ENCODE measurements around the gene STT3A. TPM values are rescaled to one million over a fixed set of nuclear protein-coding genes. Genes with fewer than 3 reads are reported as not detected.

Gene STT3A
- total and polyA plus RNA-seq, 2 experiments from 2014 or later, result 65.5 to 130 TPM

DNA sequence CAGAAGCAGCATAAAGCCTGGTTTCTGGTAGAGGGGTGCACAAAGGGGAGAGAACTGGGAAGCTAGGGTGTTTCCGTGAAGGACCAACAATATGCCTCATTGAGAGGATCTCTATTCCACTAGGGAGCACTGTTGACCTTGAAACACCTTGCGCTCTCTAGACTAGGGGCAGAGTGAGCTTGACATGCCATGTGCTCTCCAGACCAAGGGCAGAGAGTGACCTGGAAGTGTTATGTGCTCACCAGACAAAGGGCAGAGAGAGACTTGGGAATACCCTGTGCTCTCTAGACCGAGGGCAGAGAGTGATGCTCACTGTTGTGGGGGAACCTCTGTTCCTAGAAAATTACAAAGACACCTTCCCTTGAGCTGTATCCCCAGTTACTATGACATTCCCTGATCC is 38.6 kb upstream of the STT3A start:
- H3K4me3 ChIP-seq, result no peak overlapping the region
- H3K27me3 ChIP-seq, result no peaks in the 10 kb centered on the region
- H3K36me3 ChIP-seq, result no peaks in the 10 kb centered on the region
- no peak overlapping the region for H3K27ac ChIP-seq
- H3K9me3 ChIP-seq (ENCODE audit: low read depth), result no peaks in the 10 kb centered on the region
- no peaks in the 10 kb centered on the region for H3K4me1 ChIP-seq (ENCODE audit: low read depth)
- TF ChIP-seq CTCF (IDR thresholded peaks at IDR 0.05; ENCODE audit: low read depth, low read length), result no peak
- DNase-seq (ENCODE audit: low read depth in 1 of 2, low spot score in 1 of 2), result no peak

GRCh38 chr11:125559888-125560287 is 32.8 kb upstream of the STT3A start:
- Histone ChIP-seq H3K9me3 (ENCODE audit: low read depth) (no peaks in the 10 kb centered on the region), H3K27ac (no peak overlapping the region), H3K4me3 (no peak overlapping the region), H3K36me3 (no peaks in the 10 kb centered on the region), H3K4me1 (ENCODE audit: low read depth) (no peaks in the 10 kb centered on the region), H3K27me3 (no peaks in the 10 kb centered on the region)
- no peak for TF ChIP-seq CTCF (IDR thresholded peaks at IDR 0.05; ENCODE audit: low read depth, low read length)
- DNase-seq (ENCODE audit: low read depth in 1 of 2, low spot score in 1 of 2), result peak in 1 of 2 donors; percentile 7

DNA sequence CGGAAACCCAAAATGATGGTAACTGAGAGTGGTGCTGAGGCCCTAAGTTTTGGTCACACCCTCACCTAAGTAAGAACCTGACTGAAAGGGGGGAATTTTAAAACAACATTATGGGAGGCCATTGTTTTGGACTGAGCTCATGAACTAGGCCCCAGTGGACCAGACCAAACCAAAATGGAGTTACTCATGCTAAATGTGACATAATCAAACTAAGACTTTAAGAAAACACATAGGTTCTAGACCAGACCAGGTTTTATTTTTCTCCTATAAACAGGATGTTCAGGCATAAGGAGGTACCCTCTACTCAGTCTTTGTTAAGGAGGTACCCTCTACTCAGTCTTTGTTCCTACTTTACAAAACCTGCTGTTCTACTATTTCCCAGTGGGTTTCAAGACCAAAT is 30.7 kb upstream of the STT3A start:
- no peak overlapping the region for H3K4me3 ChIP-seq
- H3K4me1 ChIP-seq (ENCODE audit: low read depth), result no peaks in the 10 kb centered on the region
- H3K27ac ChIP-seq, result no peak overlapping the region
- H3K36me3 ChIP-seq, result no peaks in the 10 kb centered on the region
- no peak for DNase-seq (ENCODE audit: low read depth in 1 of 2, low spot score in 1 of 2)
- no peaks in the 10 kb centered on the region for H3K9me3 ChIP-seq (ENCODE audit: low read depth)
- no peaks in the 10 kb centered on the region for H3K27me3 ChIP-seq
- no peak for TF ChIP-seq CTCF (IDR thresholded peaks at IDR 0.05; ENCODE audit: low read depth, low read length)

DNA sequence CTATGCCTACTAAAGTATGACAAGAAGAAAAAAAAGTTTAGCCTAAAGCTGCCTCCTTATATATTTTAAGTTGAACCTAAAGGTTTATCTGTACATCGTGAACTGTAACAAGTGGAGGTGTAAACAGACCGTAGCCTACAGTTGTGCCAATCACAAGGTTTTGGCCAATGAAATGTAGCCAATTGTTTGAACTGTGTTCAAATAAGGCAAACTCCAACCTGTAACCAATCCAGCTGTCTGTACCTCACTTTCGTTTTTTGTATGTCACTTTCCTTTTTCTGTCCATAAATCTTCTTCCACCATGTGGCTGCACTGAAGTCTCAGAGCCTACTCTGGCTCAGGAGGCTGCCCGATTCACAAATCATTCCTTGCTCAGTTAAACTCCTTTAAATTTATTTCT is 30.2 kb upstream of the STT3A start:
- DNase-seq (ENCODE audit: low read depth in 1 of 2, low spot score in 1 of 2), result no peak
- Histone ChIP-seq H3K9me3 (ENCODE audit: low read depth) (no peaks in the 10 kb centered on the region), H3K36me3 (no peaks in the 10 kb centered on the region), H3K4me3 (no peak overlapping the region), H3K27me3 (no peaks in the 10 kb centered on the region), H3K4me1 (ENCODE audit: low read depth) (no peaks in the 10 kb centered on the region), H3K27ac (no peak overlapping the region)
- no peak for TF ChIP-seq CTCF (IDR thresholded peaks at IDR 0.05; ENCODE audit: low read depth, low read length)

- Histone ChIP-seq H3K9me3 (ENCODE audit: low read depth) (no peaks in the 10 kb centered on the region), H3K4me1 (ENCODE audit: low read depth) (no peaks in the 10 kb centered on the region), H3K27me3 (no peaks in the 10 kb centered on the region), H3K36me3 (no peaks in the 10 kb centered on the region), H3K27ac (no peak overlapping the region), H3K4me3 (no peak overlapping the region)
- TF ChIP-seq CTCF (IDR thresholded peaks at IDR 0.05; ENCODE audit: low read depth, low read length), result no peak
- no peak for DNase-seq (ENCODE audit: low read depth in 1 of 2, low spot score in 1 of 2)
Measured at GRCh38 chr11:125564357-125564756, 28.3 kb upstream of the STT3A start.

- TF ChIP-seq CTCF (IDR thresholded peaks at IDR 0.05; ENCODE audit: low read depth, low read length), result no peak
- no peak for DNase-seq (ENCODE audit: low read depth in 1 of 2, low spot score in 1 of 2)
- Histone ChIP-seq H3K4me1 (ENCODE audit: low read depth) (no peaks in the 10 kb centered on the region), H3K9me3 (ENCODE audit: low read depth) (no peaks in the 10 kb centered on the region), H3K36me3 (no peaks in the 10 kb centered on the region), H3K4me3 (no peak overlapping the region), H3K27ac (no peak overlapping the region), H3K27me3 (no peaks in the 10 kb centered on the region)
Measured at GRCh38 chr11:125566235-125566634, 26.4 kb upstream of the STT3A start.
